Breast epithelium (tissue), 4 donors: ENCODE data around the gene ATG7. TPM values are rescaled to one million over a fixed set of nuclear protein-coding genes. Genes with fewer than 3 reads are reported as not detected.
A peak's percentile ranks its signal among the peaks of the same experiment; 100 is the strongest.

Experiments used
- DNase-seq, 2 donors: peaks; one replicate each; pipeline ENCODE4 v3.0.0-alpha.2; 2019; ENCODE audit warnings: low spot score in 2 of 2
- H3K27ac ChIP-seq, 2 donors: fragments of 200-600 bp; sonication (generic) in 1 of 2; one replicate each; pipeline ENCODE4 v1.5.1; 2016 to 2019; ENCODE audit warnings: mild to moderate bottlenecking in 1 of 2
- H3K27me3 ChIP-seq, 2 donors: fragments of 200-600 bp; sonication (generic) in 1 of 2; one replicate each; pipeline versions ENCODE4 v1.5.1 to v1.6.0; 2017 to 2019; ENCODE audit warnings: control low read depth in 1 of 2, mild to moderate bottlenecking in 1 of 2
- H3K36me3 ChIP-seq: fragments of 200-600 bp; one replicate; pipeline ENCODE4 v1.5.1; 2019
- H3K4me1 ChIP-seq, 2 donors: fragments of 200-600 bp; sonication (generic); one replicate each; pipeline ENCODE4 v1.5.1; 2016 to 2019; ENCODE audit warnings: control low read depth in 1 of 2
- H3K4me3 ChIP-seq, 3 donors: fragments of 200-600 bp; sonication (generic); 1 replicate in 2 of 3; 2 replicates in 1 of 3; pipeline ENCODE4 v1.5.1; 2016 to 2019; ENCODE audit warnings: mild to moderate bottlenecking in 3 of 3, moderate library complexity in 2 of 3
- H3K9me3 ChIP-seq, 2 donors: fragments of 200-600 bp; sonication (generic) in 1 of 2; one replicate each; pipeline ENCODE4 v1.5.1; 2016 to 2019; ENCODE audit warnings: control low read depth in 1 of 2
- CTCF ChIP-seq, 3 donors: fragments of 450-650 bp; IDR thresholded peaks; one replicate each; pipeline ENCODE4 v1.5.1; 2016 to 2017; ENCODE audit warnings: antibody characterized with exemption in 3 of 3, mild to moderate bottlenecking in 3 of 3, moderate library complexity in 3 of 3
- POLR2A ChIP-seq: fragments of 450-650 bp; IDR thresholded peaks from one replicate; pipeline ENCODE4 v1.6.1; 2016; ENCODE audit warnings: antibody characterized with exemption, mild to moderate bottlenecking, moderate library complexity
- POLR2AphosphoS5 ChIP-seq, 3 donors: sonication (generic); formaldehyde crosslinking; IDR thresholded peaks; one replicate each; pipeline ENCODE4 v1.6.1; 2017; ENCODE audit warnings: antibody characterized with exemption in 3 of 3
- intact Hi-C: fragments of 100-400 bp; cut with DNase I; formaldehyde crosslinking; loops from one replicate; pipeline ENCODE4 v1.15.1; 2023; ENCODE audit warnings: low total_unique reads
- total RNA-seq, 3 donors: library from RNA; depleted of rRNA; stranded (reverse); fragments of >200 nt; gene quantifications; one replicate each; pipeline ENCODE4 v1.1.0, GENCODE V29; 2016

Gene ATG7
- total RNA-seq, 3 donors from 2014 or later = 64.9 to 81.9 (median 75.5) TPM

- H3K4me3 ChIP-seq = peak overlapping the region in 1 of 3 donors; percentile 27
- intact Hi-C loops = loop anchor here (5.0 kb wide), 1 partner anchor 1754 kb away; no protein-coding TSS in a partner anchor
- no peaks in the 10 kb centered on the region for H3K36me3 ChIP-seq
- peak in 1 of 2 donors; percentile 24 for DNase-seq
- peaks cover 0 to 7% of the 10 kb centered on the region in 2 donors for H3K4me1 ChIP-seq
- H3K27me3 ChIP-seq = no peaks in the 10 kb centered on the region
- TF ChIP-seq CTCF (IDR thresholded peaks at IDR 0.05) = no peak
- TF ChIP-seq POLR2AphosphoS5 (IDR thresholded peaks at IDR 0.05) = peak in 1 of 3 donors; percentile 55
- TF ChIP-seq POLR2A = no peak
- no peaks in the 10 kb centered on the region for H3K9me3 ChIP-seq
- peak overlapping the region; percentile 31 to 74 for H3K27ac ChIP-seq
Observed at GRCh38 chr3:11541321-11542303, 269.4 kb downstream of the ATG7 start.

- TF ChIP-seq CTCF (IDR thresholded peaks at IDR 0.05) = no peak
- no peak for TF ChIP-seq POLR2A
- TF ChIP-seq POLR2AphosphoS5 (IDR thresholded peaks at IDR 0.05) = no peak
- Histone ChIP-seq H3K27me3 (no peaks in the 10 kb centered on the region), H3K36me3 (no peaks in the 10 kb centered on the region), H3K9me3 (no peaks in the 10 kb centered on the region), H3K27ac (peak overlapping the region; percentile 31 to 73), H3K4me3 (no peak overlapping the region), H3K4me1 (peaks cover 0 to 7% of the 10 kb centered on the region in 2 donors)
- intact Hi-C loops = loop anchor here (5.0 kb wide), 1 partner anchor 1755 kb away; no protein-coding TSS in a partner anchor
- peak in 1 of 2 donors; percentile 39 for DNase-seq
Observed at GRCh38 chr3:11542551-11542950, 270.4 kb downstream of the ATG7 start.

- H3K9me3 ChIP-seq = no peaks in the 10 kb centered on the region
- no peaks in the 10 kb centered on the region for H3K36me3 ChIP-seq
- peaks cover 0 to 7% of the 10 kb centered on the region in 2 donors for H3K4me1 ChIP-seq
- TF ChIP-seq CTCF (IDR thresholded peaks at IDR 0.05) (no peak), POLR2A (no peak), POLR2AphosphoS5 (IDR thresholded peaks at IDR 0.05) (no peak)
- intact Hi-C loops = loop anchor here (5.0 kb wide), 1 partner anchor 1756 kb away; no protein-coding TSS in a partner anchor
- H3K27me3 ChIP-seq = no peaks in the 10 kb centered on the region
- DNase-seq = peak in 1 of 2 donors; percentile 38
- H3K27ac ChIP-seq = peak overlapping the region; percentile 60 to 84
- no peak overlapping the region for H3K4me3 ChIP-seq
Observed at GRCh38 chr3:11543141-11543947, 271.1 kb downstream of the ATG7 start.

GRCh38 chr3:11543948-11544387, 271.8 kb downstream of the ATG7 start:
- Histone ChIP-seq H3K36me3 (no peaks in the 10 kb centered on the region), H3K4me1 (peaks cover 0 to 7% of the 10 kb centered on the region in 2 donors), H3K27ac (peak overlapping the region; percentile 60 to 84), H3K27me3 (no peaks in the 10 kb centered on the region), H3K4me3 (no peak overlapping the region), H3K9me3 (no peaks in the 10 kb centered on the region)
- intact Hi-C loops = loop anchor here (5.0 kb wide), 1 partner anchor 1757 kb away; no protein-coding TSS in a partner anchor
- no peak for TF ChIP-seq POLR2A
- no peak for DNase-seq
